ENCODE results near the gene ACER3.
A peak's percentile ranks its signal among the peaks of the same experiment; 100 is the strongest.
"Not testable (repeated sequence)": the region's sequence is repeated elsewhere in the genome, so short reads cannot be mapped to it uniquely, and the experiment has no call there.

The ACER3 gene

GRCh38 chr11:76944225-76944624 lies 83.5 kb downstream of the ACER3 start:
- DNase-seq: no peak

GRCh38 chr11:76946223-76946622 lies 85.5 kb downstream of the ACER3 start:
- no peak for DNase-seq

GRCh38 chr11:76947190-76947589 lies 86.5 kb downstream of the ACER3 start:
- DNase-seq: no peak

GRCh38 chr11:76947800-76948199 lies 87.1 kb downstream of the ACER3 start:
- no peak for DNase-seq

- DNase-seq: no peak
Observed at GRCh38 chr11:76955459-76956114, 94.9 kb downstream of the ACER3 start.

GRCh38 chr11:76962583-76963416 lies 102.1 kb downstream of the ACER3 start:
- DNase-seq: no peak

GRCh38 chr11:76963417-76964168 lies 102.9 kb downstream of the ACER3 start:
- DNase-seq: not testable (repeated sequence)

GRCh38 chr11:76972051-76972450 lies 111.3 kb downstream of the ACER3 start:
- no peak for DNase-seq

- no peak for DNase-seq
Observed at GRCh38 chr11:76974179-76974891, 113.6 kb downstream of the ACER3 start.

- no peak for DNase-seq
Observed at GRCh38 chr11:76975513-76975912, 114.8 kb downstream of the ACER3 start.

GRCh38 chr11:76977791-76978190 lies 117.1 kb downstream of the ACER3 start:
- no peak for DNase-seq

- no peak for DNase-seq
Observed at GRCh38 chr11:76978239-76978638, 117.5 kb downstream of the ACER3 start.

- DNase-seq: no peak
Observed at GRCh38 chr11:76978818-76979217, 118.1 kb downstream of the ACER3 start.

GRCh38 chr11:76980196-76980595 lies 119.5 kb downstream of the ACER3 start:
- DNase-seq: no peak

- DNase-seq: no peak
Observed at GRCh38 chr11:76984743-76985142, 124.0 kb downstream of the ACER3 start.

GRCh38 chr11:76987203-76987602 lies 126.5 kb downstream of the ACER3 start:
- no peak for DNase-seq

- DNase-seq: no peak
Observed at GRCh38 chr11:76990628-76991027, 129.9 kb downstream of the ACER3 start.

- no peak for DNase-seq
Observed at GRCh38 chr11:76995081-76995576, 134.4 kb downstream of the ACER3 start.

- peak; percentile 2 for DNase-seq
Observed at GRCh38 chr11:76997512-76997911, 136.8 kb downstream of the ACER3 start.

GRCh38 chr11:76999597-76999996 lies 138.9 kb downstream of the ACER3 start:
- no peak for DNase-seq

GRCh38 chr11:77001613-77002012 lies 140.9 kb downstream of the ACER3 start:
- no peak for DNase-seq

- no peak for DNase-seq
Observed at GRCh38 chr11:77002776-77003175, 142.1 kb downstream of the ACER3 start.

- DNase-seq: no peak
Observed at GRCh38 chr11:77003963-77004362, 143.2 kb downstream of the ACER3 start.
